Measurements from ENCODE around the gene APOF. TPM values are rescaled to one million over a fixed set of nuclear protein-coding genes. Genes with fewer than 3 reads are reported as not detected.

APOF gene
- total and polyA plus RNA-seq, 2 of the 8 experiments (the other 6 are each of a cell fraction or from before 2014, with no cell fraction given) = not detected

DNA sequence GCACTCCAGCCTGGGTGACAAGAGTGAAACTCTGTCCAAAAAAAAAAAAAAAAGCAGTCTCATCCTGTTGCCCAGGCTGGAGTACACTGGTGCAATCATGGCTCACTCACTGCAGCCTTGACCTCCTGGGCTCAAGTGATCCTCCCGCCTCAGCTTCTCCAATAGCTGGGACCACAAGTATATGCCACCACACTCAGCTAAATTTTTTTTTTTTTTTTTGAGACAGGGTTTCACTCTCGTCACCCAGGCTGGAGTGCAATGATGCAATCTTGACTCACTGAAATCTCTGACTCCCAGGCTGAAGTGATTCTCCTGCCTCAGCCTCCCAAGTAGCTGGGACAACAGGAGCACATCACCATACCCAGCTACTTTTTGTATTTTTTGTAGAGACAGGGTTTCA lies 41.6 kb downstream of the APOF start:
- Histone ChIP-seq H4K8ac (ENCODE audit: extremely low read depth, insufficient read depth, low read length) (no peak overlapping the region), H3K18ac (ENCODE audit: extremely low read depth, low read length) (no peak overlapping the region), H3K79me1 (ENCODE audit: low read depth, low read length) (no peaks in the 10 kb centered on the region), H4K91ac (replicated peaks; ENCODE audit: insufficient read length, low read length) (no peak overlapping the region), H3K23ac (ENCODE audit: insufficient read length) (no peak overlapping the region), H3K9ac (replicated peaks in 1 of 4; ENCODE audit: extremely low read depth in 1 of 4, low read depth in 3 of 4, low read length in 3 of 4) (no peak overlapping the region), H3K4me1 (replicated peaks in 1 of 4; ENCODE audit: control insufficient read depth in 3 of 4, insufficient read depth in 4 of 4, low read length in 3 of 4) (no peaks in the 10 kb centered on the region), H4K5ac (ENCODE audit: insufficient read length, low read depth, low read length) (no peak overlapping the region), H3K14ac (ENCODE audit: insufficient read length) (no peak overlapping the region), H2BK12ac (ENCODE audit: low read depth, low read length) (no peak overlapping the region), H3K9me3 (ENCODE audit: insufficient read depth in 2 of 2, low read depth in 1 of 2, low read length in 1 of 2) (no peaks in the 10 kb centered on the region), H2BK15ac (ENCODE audit: low read length) (no peak overlapping the region), H3K56ac (replicated peaks; ENCODE audit: insufficient read length, low read depth, low read length) (no peak overlapping the region), H3K4ac (replicated peaks; ENCODE audit: insufficient read length, low read depth, low read length) (no peak overlapping the region), H2BK120ac (replicated peaks; ENCODE audit: low read depth, low read length) (no peak overlapping the region), H2AK5ac (ENCODE audit: low read depth, low read length) (no peak overlapping the region), H3K23me2 (ENCODE audit: low read depth, low read length) (peaks cover 3% of the 10 kb centered on the region), H3K27me3 (replicated peaks in 1 of 4; ENCODE audit: control insufficient read depth in 3 of 4, extremely low read depth in 1 of 4, insufficient read depth in 3 of 4, low read length in 3 of 4) (no peaks in the 10 kb centered on the region), H2AFZ (ENCODE audit: low read length) (no peak overlapping the region), H3K4me3 (ENCODE audit: extremely low read depth in 1 of 4, insufficient read depth in 2 of 4, low read depth in 3 of 4, low read length in 4 of 4) (no peak overlapping the region), H3K27ac (ENCODE audit: low read depth, low read length) (no peak overlapping the region), H3K36me3 (ENCODE audit: control insufficient read depth in 2 of 4, insufficient read depth in 4 of 4, low read length in 3 of 4) (peaks cover 2 to 15% (median 6%) of the 10 kb centered on the region in 4 experiments; a peak in 6 of 8 replicates), H2BK20ac (ENCODE audit: low read length) (no peak overlapping the region), H3K4me2 (ENCODE audit: insufficient read depth in 1 of 2, low read depth in 2 of 2, low read length in 2 of 2) (no peak overlapping the region), H2BK5ac (ENCODE audit: low read depth, low read length) (no peak overlapping the region), H3K79me2 (ENCODE audit: control insufficient read depth in 1 of 2, insufficient read depth in 2 of 2, low read length in 2 of 2) (no peaks in the 10 kb centered on the region), H4K20me1 (replicated peaks in 1 of 2; ENCODE audit: control insufficient read depth in 1 of 2, insufficient read depth in 2 of 2, low read length in 2 of 2) (no peaks in the 10 kb centered on the region)
- WGBS, 2 experiments (ENCODE audit: extremely low coverage in 1 of 2, insufficient coverage in 1 of 2, insufficient read length in 1 of 2, insufficient replicate concordance in 2 of 2, low coverage in 1 of 2, low lambda C conversion rate in 2 of 2, missing lambda C conversion rate in 1 of 2) = 94% methylated on average over 2 of the region's 2 CpGs; no CpG with 5 or more reads in 1 of the 2 experiments
- FAIRE-seq (no peak), DNase-seq (ENCODE audit: low read depth in 1 of 2, low spot score in 2 of 2) (no peak)
- POLR2A ChIA-PET (ENCODE audit: partially characterized antibody) = interaction anchor here (0.7 to 2.1 kb wide), 11 partner anchors 10 to 160 kb away, joined by 3 to 8 read pairs (median 4); partner anchors contain the start of genes IL23A and PAN2
- TF ChIP-seq TAF1 (IDR thresholded peaks at IDR 0.05; ENCODE audit: low read depth, low read length) (no peak), EZH2 (IDR thresholded peaks at IDR 0.05; ENCODE audit: low read depth, low read length, severe bottlenecking) (no peak), RXRA (IDR thresholded peaks at IDR 0.05; ENCODE audit: insufficient read depth, low read depth, low read length) (no peak), HDAC2 (IDR thresholded peaks at IDR 0.05; ENCODE audit: borderline replicate concordance in 1 of 2, low read depth in 2 of 2, low read length in 2 of 2) (no peak), JUND (IDR thresholded peaks at IDR 0.05; ENCODE audit: low read length) (no peak), TBP (IDR thresholded peaks at IDR 0.05; ENCODE audit: low read depth, low read length) (no peak), GTF2F1 (IDR thresholded peaks at IDR 0.05; ENCODE audit: borderline replicate concordance, low read depth, low read length) (no peak)
- CTCF ChIA-PET (ENCODE audit: partially characterized antibody) = interaction anchor here (0.6 to 2.1 kb wide), 6 partner anchors 10 to 156 kb away, joined by 3 to 8 read pairs (median 3); no protein-coding TSS in a partner anchor
